Measurements from ENCODE around the gene ADGRD1. TPM values are rescaled to one million over a fixed set of nuclear protein-coding genes. Genes with fewer than 3 reads are reported as not detected.

ADGRD1 gene
- polyA plus RNA-seq, 3 donors, result 4.7 to 17.9 (median 4.9) TPM

DNA sequence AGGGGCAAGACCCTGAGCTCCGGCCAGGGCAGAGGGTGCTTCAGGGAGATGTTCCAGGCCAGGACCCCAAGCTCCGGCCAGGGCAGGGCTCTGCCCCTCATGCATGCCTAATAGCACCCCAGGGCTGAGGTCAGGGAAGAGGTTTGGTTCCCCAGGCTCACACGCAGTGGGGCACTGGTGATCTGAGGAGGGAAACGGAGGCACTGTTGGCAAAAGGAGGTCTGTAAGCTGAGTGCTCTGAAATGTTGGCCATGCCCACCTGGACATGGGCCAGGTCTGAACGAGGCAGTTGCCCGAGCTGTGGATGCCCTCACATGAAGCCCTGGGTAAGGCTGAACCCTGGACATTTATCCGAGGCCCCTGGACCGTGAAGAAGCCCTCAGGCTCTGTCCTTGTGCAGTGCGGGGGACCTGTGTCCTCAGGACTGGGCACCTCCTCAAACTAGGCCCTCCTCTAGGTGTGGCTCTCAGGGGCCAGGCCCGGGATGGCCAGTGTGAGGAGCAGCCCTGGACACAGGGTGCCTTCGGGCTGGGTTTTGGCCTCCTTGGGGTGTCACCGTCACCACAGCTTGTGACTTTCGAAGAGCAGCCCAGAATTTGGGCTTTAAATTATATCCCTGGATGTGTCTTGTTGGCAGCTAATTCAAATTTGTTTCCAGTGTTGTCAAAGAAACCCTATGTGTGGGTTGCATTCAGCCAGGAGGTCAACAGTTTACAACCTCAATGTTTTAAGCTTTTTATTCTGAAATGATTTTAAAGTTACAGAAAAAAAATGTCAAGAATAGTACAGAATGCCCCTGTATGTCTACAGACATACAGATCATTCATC is 66.8 kb downstream of the ADGRD1 start:
- peaks cover 3 to 21% of the 10 kb centered on the region in 2 donors for H3K36me3 ChIP-seq (replicated peaks in 1 of 2; ENCODE audit: control insufficient read depth in 1 of 2, insufficient read depth in 2 of 2, low read length in 2 of 2)
- H3K4me2 ChIP-seq (replicated peaks; ENCODE audit: extremely low read depth, low read length, poor library complexity, severe bottlenecking), result no peak overlapping the region
- no peak overlapping the region for H3K4me3 Mint-ChIP-seq
- intact Hi-C loops (cut with micrococcal nuclease), result no loop called here
- no peaks in the 10 kb centered on the region for H3K9me3 ChIP-seq (replicated peaks in 1 of 2; ENCODE audit: control insufficient read depth in 1 of 2, insufficient read depth in 1 of 2, low read length in 2 of 2)
- no peak overlapping the region for H3K27ac Mint-ChIP-seq
- no peaks in the 10 kb centered on the region for H4K20me1 ChIP-seq (ENCODE audit: insufficient read depth, low read length)
- H2AFZ ChIP-seq (ENCODE audit: insufficient read depth, low read depth, low read length, poor library complexity, severe bottlenecking), result no peak overlapping the region
- H3K36me3 Mint-ChIP-seq, result peaks cover 22 to 40% of the 10 kb centered on the region in 2 donors
- H3K27ac ChIP-seq (ENCODE audit: low read depth in 1 of 2, low read length in 2 of 2), result no peak overlapping the region
- H3K4me3 ChIP-seq (replicated peaks in 1 of 3; ENCODE audit: low read depth in 2 of 3, low read length in 3 of 3), result no peak overlapping the region
- H3K9ac ChIP-seq (ENCODE audit: insufficient read depth, low read length, poor library complexity, severe bottlenecking), result no peak overlapping the region
- no peak for DNase-seq
- TF ChIP-seq, protein P1, sequence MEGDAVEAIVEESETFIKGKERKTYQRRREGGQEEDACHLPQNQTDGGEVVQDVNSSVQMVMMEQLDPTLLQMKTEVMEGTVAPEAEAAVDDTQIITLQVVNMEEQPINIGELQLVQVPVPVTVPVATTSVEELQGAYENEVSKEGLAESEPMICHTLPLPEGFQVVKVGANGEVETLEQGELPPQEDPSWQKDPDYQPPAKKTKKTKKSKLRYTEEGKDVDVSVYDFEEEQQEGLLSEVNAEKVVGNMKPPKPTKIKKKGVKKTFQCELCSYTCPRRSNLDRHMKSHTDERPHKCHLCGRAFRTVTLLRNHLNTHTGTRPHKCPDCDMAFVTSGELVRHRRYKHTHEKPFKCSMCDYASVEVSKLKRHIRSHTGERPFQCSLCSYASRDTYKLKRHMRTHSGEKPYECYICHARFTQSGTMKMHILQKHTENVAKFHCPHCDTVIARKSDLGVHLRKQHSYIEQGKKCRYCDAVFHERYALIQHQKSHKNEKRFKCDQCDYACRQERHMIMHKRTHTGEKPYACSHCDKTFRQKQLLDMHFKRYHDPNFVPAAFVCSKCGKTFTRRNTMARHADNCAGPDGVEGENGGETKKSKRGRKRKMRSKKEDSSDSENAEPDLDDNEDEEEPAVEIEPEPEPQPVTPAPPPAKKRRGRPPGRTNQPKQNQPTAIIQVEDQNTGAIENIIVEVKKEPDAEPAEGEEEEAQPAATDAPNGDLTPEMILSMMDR (IDR thresholded peaks at IDR 0.05), result no peak
- H3K4me1 Mint-ChIP-seq, result no peaks in the 10 kb centered on the region
- no peaks in the 10 kb centered on the region for H3K4me1 ChIP-seq (ENCODE audit: control insufficient read depth in 1 of 2, insufficient read depth in 2 of 2, low read length in 2 of 2)
- H3K9me3 Mint-ChIP-seq, result no peaks in the 10 kb centered on the region
- H3K27me3 Mint-ChIP-seq (ENCODE audit: low read depth in 3 of 3), result peaks cover 8 to 13% (median 8%) of the 10 kb centered on the region in 3 donors
- 88% methylated on average over 12 of the region's 13 CpGs for WGBS (ENCODE audit: insufficient coverage)
- no peaks in the 10 kb centered on the region for H3K27me3 ChIP-seq (ENCODE audit: control insufficient read depth in 2 of 2, insufficient read depth in 2 of 2, low read length in 2 of 2)
- no peaks in the 10 kb centered on the region for H3K79me2 ChIP-seq (ENCODE audit: insufficient read depth, low read length)

DNA sequence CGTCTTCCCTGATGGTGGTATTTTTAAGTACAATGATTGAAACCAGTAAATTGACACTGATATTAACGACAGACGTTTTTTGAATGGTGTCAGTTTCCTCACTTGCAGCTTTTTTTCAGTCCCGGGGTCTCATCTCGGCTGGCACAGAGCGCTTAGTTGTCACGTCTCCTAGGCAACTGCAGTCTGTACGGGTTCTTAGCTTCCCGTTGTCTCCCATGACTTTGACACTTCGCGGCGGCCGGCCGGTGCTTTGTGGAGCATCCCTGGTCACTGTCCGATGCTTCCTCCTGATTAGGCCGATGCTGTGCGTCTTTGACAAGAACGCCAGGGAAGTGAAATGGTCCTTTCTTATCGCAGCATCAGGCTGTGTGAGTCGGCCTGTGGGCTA is 67.4 kb downstream of the ADGRD1 start:
- Histone ChIP-seq H3K4me1 (ENCODE audit: control insufficient read depth in 1 of 2, insufficient read depth in 2 of 2, low read length in 2 of 2) (no peaks in the 10 kb centered on the region), H3K4me2 (replicated peaks; ENCODE audit: extremely low read depth, low read length, poor library complexity, severe bottlenecking) (no peak overlapping the region), H3K36me3 (replicated peaks in 1 of 2; ENCODE audit: control insufficient read depth in 1 of 2, insufficient read depth in 2 of 2, low read length in 2 of 2) (peaks cover 3 to 18% of the 10 kb centered on the region in 2 donors), H3K27me3 (ENCODE audit: control insufficient read depth in 2 of 2, insufficient read depth in 2 of 2, low read length in 2 of 2) (no peaks in the 10 kb centered on the region), H3K79me2 (ENCODE audit: insufficient read depth, low read length) (no peaks in the 10 kb centered on the region), H3K9ac (ENCODE audit: insufficient read depth, low read length, poor library complexity, severe bottlenecking) (no peak overlapping the region), H3K4me3 (replicated peaks in 1 of 3; ENCODE audit: low read depth in 2 of 3, low read length in 3 of 3) (no peak overlapping the region), H4K20me1 (ENCODE audit: insufficient read depth, low read length) (peaks cover 5% of the 10 kb centered on the region), H2AFZ (ENCODE audit: insufficient read depth, low read depth, low read length, poor library complexity, severe bottlenecking) (no peak overlapping the region), H3K9me3 (replicated peaks in 1 of 2; ENCODE audit: control insufficient read depth in 1 of 2, insufficient read depth in 1 of 2, low read length in 2 of 2) (no peaks in the 10 kb centered on the region), H3K27ac (ENCODE audit: low read depth in 1 of 2, low read length in 2 of 2) (no peak overlapping the region)
- H3K9me3 Mint-ChIP-seq, result no peaks in the 10 kb centered on the region
- peaks cover 7 to 13% (median 8%) of the 10 kb centered on the region in 3 donors for H3K27me3 Mint-ChIP-seq (ENCODE audit: low read depth in 3 of 3)
- no peak overlapping the region for H3K4me3 Mint-ChIP-seq
- H3K36me3 Mint-ChIP-seq, result peaks cover 22 to 35% of the 10 kb centered on the region in 2 donors
- H3K27ac Mint-ChIP-seq, result no peak overlapping the region
- intact Hi-C loops (cut with micrococcal nuclease), result no loop called here
- no peaks in the 10 kb centered on the region for H3K4me1 Mint-ChIP-seq
- DNase-seq, result no peak
- 89% methylated on average over 19 of the region's 20 CpGs for WGBS (ENCODE audit: insufficient coverage)
- TF ChIP-seq, protein P1 (IDR thresholded peaks at IDR 0.05), result no peak
